Mesodermal cell (in vitro differentiated cells): Measurements from ENCODE around the gene ASF1B. TPM values are rescaled to one million over a fixed set of nuclear protein-coding genes. Genes with fewer than 3 reads are reported as not detected.
A peak's percentile ranks its signal among the peaks of the same experiment; 100 is the strongest.
"Not testable (repeated sequence)": the region's sequence is repeated elsewhere in the genome, so short reads cannot be mapped to it uniquely, and the experiment has no call there.

Source experiments
- H3K27ac ChIP-seq: 2 replicates; pipeline ENCODE4 v1.7.0; 2013; ENCODE audit warnings: mild to moderate bottlenecking, low read depth, low read length, moderate library complexity; ENCODE audit not compliant: severe bottlenecking
- H3K36me3 ChIP-seq: 2 replicates; pipeline ENCODE4 v1.7.1; 2013; ENCODE audit warnings: mild to moderate bottlenecking, low read length, moderate library complexity; ENCODE audit not compliant: control insufficient read depth, insufficient read depth
- H3K4me1 ChIP-seq: one replicate; pipeline ENCODE4 v1.7.1; 2013; ENCODE audit warnings: mild to moderate bottlenecking, low read length; ENCODE audit not compliant: insufficient read depth, control insufficient read depth, poor library complexity, severe bottlenecking
- H3K4me3 ChIP-seq: 2 replicates; pipeline ENCODE4 v1.7.0; 2013; ENCODE audit warnings: low read length, control low read depth, mild to moderate bottlenecking; ENCODE audit not compliant: insufficient read depth, poor library complexity, severe bottlenecking; ENCODE audit errors: extremely low read depth
- H3K9me3 ChIP-seq: 2 replicates; pipeline ENCODE4 v1.7.1; 2013; ENCODE audit warnings: mild to moderate bottlenecking, low read length, moderate library complexity; ENCODE audit not compliant: control insufficient read depth
- WGBS, 2 experiments: methylation state at CpG; one replicate each; pipeline ENCODE4 v1.1.5; 2013; ENCODE audit warnings: missing lambda C conversion rate in 2 of 2; ENCODE audit not compliant: insufficient coverage in 2 of 2; 5-methylcytosine and 5-hydroxymethylcytosine counted together
- polyA plus RNA-seq, 2 experiments: library from polyadenylated mRNA; stranded (reverse); fragments of 50-300 nt; gene quantifications; one replicate each; pipeline ENCODE4 v1.2.3, GENCODE V29; 2013

ASF1B gene
- polyA plus RNA-seq (2013, experiment 1 of 2) = 22.0 TPM
- 18.6 TPM for polyA plus RNA-seq (2013, experiment 2 of 2)

GRCh38 chr19:14136509-14137281, at the start of gene ASF1B:
TSS of gene ASF1B (minus strand) at chr19:14136589. CDS start at chr19:14136456, 133 bp downstream.
- Histone ChIP-seq H3K9me3 (no peaks in the 10 kb centered on the region), H3K4me1 (peaks cover 19% of the 10 kb centered on the region), H3K36me3 (no peaks in the 10 kb centered on the region), H3K27ac (peak within 1 kb of the TSS; percentile 92), H3K4me3 (peak within 1 kb of the TSS; percentile 77)
- 0% methylated on average over 57 to 63 of the region's 78 CpGs for WGBS, 2 experiments

- not testable (repeated sequence) for H3K27ac ChIP-seq, H3K4me1 ChIP-seq, H3K4me3 ChIP-seq, H3K36me3 ChIP-seq, H3K9me3 ChIP-seq
- no CpG with 5 or more reads among the region's 1 CpG for WGBS, 2 experiments
These were observed 49.3 kb upstream of the ASF1B start for GRCh38 chr19:14185691-14186090.

- WGBS, 2 experiments = 92 to 97% methylated on average over 5 of the region's 5 CpGs
- Histone ChIP-seq H3K9me3 (no peaks in the 10 kb centered on the region), H3K4me3 (no peak overlapping the region), H3K36me3 (peaks cover 5% of the 10 kb centered on the region), H3K4me1 (peaks cover 4% of the 10 kb centered on the region), H3K27ac (no peak overlapping the region)
These were observed 48.8 kb upstream of the ASF1B start for GRCh38 chr19:14185158-14185557.

GRCh38 chr19:14183741-14184350, 47.5 kb upstream of the ASF1B start:
- no peak overlapping the region for H3K27ac ChIP-seq
- H3K36me3 ChIP-seq = no peaks in the 10 kb centered on the region
- no peaks in the 10 kb centered on the region for H3K9me3 ChIP-seq
- H3K4me3 ChIP-seq = no peak overlapping the region
- H3K4me1 ChIP-seq = peaks cover 4% of the 10 kb centered on the region
- WGBS, 2 experiments = 88 to 90% methylated on average over 4 to 6 of the region's 14 CpGs

- WGBS, 2 experiments = 96 to 98% methylated on average over 5 of the region's 8 CpGs
- Histone ChIP-seq H3K36me3 (peaks cover 8% of the 10 kb centered on the region), H3K27ac (no peak overlapping the region), H3K9me3 (no peaks in the 10 kb centered on the region), H3K4me1 (peaks cover 4% of the 10 kb centered on the region), H3K4me3 (no peak overlapping the region)
These were observed 46.1 kb upstream of the ASF1B start for GRCh38 chr19:14182476-14182875.

- WGBS, 2 experiments = 93 to 95% methylated on average over 4 to 5 of the region's 6 CpGs
- H3K4me1 ChIP-seq = peaks cover 4% of the 10 kb centered on the region
- H3K27ac ChIP-seq = no peak overlapping the region
- H3K4me3 ChIP-seq = no peak overlapping the region
- H3K36me3 ChIP-seq = peaks cover 13% of the 10 kb centered on the region
- H3K9me3 ChIP-seq = no peaks in the 10 kb centered on the region
These were observed 45.5 kb upstream of the ASF1B start for GRCh38 chr19:14181906-14182305.

GRCh38 chr19:14181199-14181598, 44.8 kb upstream of the ASF1B start:
- not testable (repeated sequence) for H3K4me3 ChIP-seq, H3K27ac ChIP-seq, H3K4me1 ChIP-seq, H3K9me3 ChIP-seq
- peaks cover 19% of the 10 kb centered on the region for H3K36me3 ChIP-seq
- 94 to 97% methylated on average over 8 to 11 of the region's 12 CpGs for WGBS, 2 experiments

GRCh38 chr19:14177496-14178074, 41.2 kb upstream of the ASF1B start:
- 97 to 98% methylated on average over 12 to 16 of the region's 23 CpGs for WGBS, 2 experiments
- Histone ChIP-seq H3K9me3 (no peaks in the 10 kb centered on the region), H3K4me3 (no peak overlapping the region), H3K27ac (no peak overlapping the region), H3K4me1 (no peaks in the 10 kb centered on the region), H3K36me3 (peaks cover 49% of the 10 kb centered on the region)

GRCh38 chr19:14175351-14175792, 39.0 kb upstream of the ASF1B start:
- Histone ChIP-seq H3K4me1 (no peaks in the 10 kb centered on the region), H3K4me3 (no peak overlapping the region), H3K36me3 (peaks cover 70% of the 10 kb centered on the region), H3K9me3 (no peaks in the 10 kb centered on the region), H3K27ac (no peak overlapping the region)
- WGBS, 2 experiments = 87 to 100% methylated on average over 2 to 5 of the region's 6 CpGs

- no peak overlapping the region for H3K27ac ChIP-seq
- no peaks in the 10 kb centered on the region for H3K9me3 ChIP-seq
- WGBS, 2 experiments = 92 to 97% methylated on average over 5 of the region's 9 CpGs
- no peaks in the 10 kb centered on the region for H3K4me1 ChIP-seq
- H3K4me3 ChIP-seq = no peak overlapping the region
- H3K36me3 ChIP-seq = peaks cover 75% of the 10 kb centered on the region
These were observed 38.5 kb upstream of the ASF1B start for GRCh38 chr19:14174883-14175282.
